Inferior parietal cortex (tissue), 1 donor: ENCODE results near the gene ADGRV1.
"Not testable (repeated sequence)": the region's sequence is repeated elsewhere in the genome, so short reads cannot be mapped to it uniquely, and the experiment has no call there.

Experiments
- DNase-seq: peaks from one replicate; pipeline ENCODE4 v3.0.0-alpha.2; 2016; ENCODE audit errors: extremely low spot score

The ADGRV1 gene

GRCh38 chr5:90551376-90551775 lies 7.2 kb upstream of the ADGRV1 start:
- DNase-seq = no peak

- no peak for DNase-seq
Measured at GRCh38 chr5:90553711-90554110, 4.9 kb upstream of the ADGRV1 start.

- no peak for DNase-seq
Measured at GRCh38 chr5:90554358-90555006, 4.1 kb upstream of the ADGRV1 start.

- DNase-seq = no peak
Measured at GRCh38 chr5:90555666-90556065, 2.9 kb upstream of the ADGRV1 start.

GRCh38 chr5:90557391-90557790 lies 1.2 kb upstream of the ADGRV1 start:
- no peak for DNase-seq

- no peak for DNase-seq
Measured at GRCh38 chr5:90557871-90558270, 726 bp upstream of the ADGRV1 start.

- no peak for DNase-seq
Measured at GRCh38 chr5:90560771-90561170, 2.2 kb downstream of the ADGRV1 start.

- DNase-seq = no peak
Measured at GRCh38 chr5:90561766-90562165, 3.2 kb downstream of the ADGRV1 start.

- DNase-seq = no peak
Measured at GRCh38 chr5:90562341-90562740, 3.7 kb downstream of the ADGRV1 start.

- no peak for DNase-seq
Measured at GRCh38 chr5:90563108-90563507, 4.5 kb downstream of the ADGRV1 start.

GRCh38 chr5:90565491-90565890 lies 6.9 kb downstream of the ADGRV1 start:
- DNase-seq = no peak

GRCh38 chr5:90569084-90569483 lies 10.5 kb downstream of the ADGRV1 start:
- no peak for DNase-seq

- no peak for DNase-seq
Measured at GRCh38 chr5:90570034-90570433, 11.4 kb downstream of the ADGRV1 start.

- no peak for DNase-seq
Measured at GRCh38 chr5:90571147-90571773, 12.7 kb downstream of the ADGRV1 start.

- DNase-seq = no peak
Measured at GRCh38 chr5:90575712-90576111, 17.1 kb downstream of the ADGRV1 start.

GRCh38 chr5:90576566-90576965 lies 18.0 kb downstream of the ADGRV1 start:
- not testable (repeated sequence) for DNase-seq

GRCh38 chr5:90579905-90580304 lies 21.3 kb downstream of the ADGRV1 start:
- not testable (repeated sequence) for DNase-seq

GRCh38 chr5:90581956-90582355 lies 23.4 kb downstream of the ADGRV1 start:
- no peak for DNase-seq

GRCh38 chr5:90585337-90585986 lies 26.9 kb downstream of the ADGRV1 start:
- DNase-seq = no peak

GRCh38 chr5:90586469-90586868 lies 27.9 kb downstream of the ADGRV1 start:
- no peak for DNase-seq

GRCh38 chr5:90590170-90590569 lies 31.6 kb downstream of the ADGRV1 start:
- DNase-seq = no peak

- not testable (repeated sequence) for DNase-seq
Measured at GRCh38 chr5:90593083-90593482, 34.5 kb downstream of the ADGRV1 start.

- DNase-seq = not testable (repeated sequence)
Measured at GRCh38 chr5:90595766-90596165, 37.2 kb downstream of the ADGRV1 start.
